MM.1S (cell line): ENCODE measurements around the gene KRT13.

Experiments used
- DNase-seq: peaks from one replicate; pipeline ENCODE4 v3.0.0-alpha.2; 2015
- H2AFZ ChIP-seq: fragments of 300-600 bp; sonication (generic); 2 replicates; pipeline ENCODE4 v1.6.0; 2016; ENCODE audit warnings: antibody characterized with exemption, low read length
- H3F3A ChIP-seq: fragments of 300-600 bp; sonication (generic); 2 replicates; pipeline ENCODE4 v1.6.1; 2016; ENCODE audit warnings: mild to moderate bottlenecking, antibody characterized with exemption, low read length, moderate library complexity, mixed read lengths; ENCODE audit not compliant: insufficient read depth
- H3K27ac ChIP-seq: fragments of 300-600 bp; sonication (generic); 2 replicates; pipeline ENCODE4 v1.5.1; 2016; ENCODE audit warnings: mild to moderate bottlenecking, low read length
- H3K27me3 ChIP-seq: fragments of 300-600 bp; sonication (generic); replicated peaks from 2 replicates; pipeline ENCODE4 v1.6.0; 2016; ENCODE audit warnings: low read length; ENCODE audit not compliant: insufficient read depth
- H3K36me3 ChIP-seq: fragments of 300-600 bp; sonication (generic); replicated peaks from 2 replicates; pipeline ENCODE4 v1.6.1; 2016; ENCODE audit warnings: mild to moderate bottlenecking, low read length, mixed read lengths; ENCODE audit not compliant: insufficient read depth
- H3K4me1 ChIP-seq: fragments of 300-600 bp; sonication (generic); 2 replicates; pipeline ENCODE4 v1.6.1; 2016; ENCODE audit warnings: low read length, mixed read lengths
- H3K4me2 ChIP-seq: fragments of 300-600 bp; sonication (generic); 2 replicates; pipeline ENCODE4 v1.6.0; 2016; ENCODE audit warnings: low read depth, low read length
- H3K4me3 ChIP-seq: fragments of 300-600 bp; sonication (generic); 2 replicates; pipeline ENCODE4 v1.5.1; 2016; ENCODE audit warnings: low read length, mixed read lengths
- H3K79me2 ChIP-seq: fragments of 300-600 bp; sonication (generic); 2 replicates; pipeline ENCODE4 v1.6.1; 2016; ENCODE audit warnings: mixed run types, low read length, mixed read lengths
- H3K9ac ChIP-seq: fragments of 300-600 bp; sonication (generic); 2 replicates; pipeline ENCODE4 v1.6.1; 2016; ENCODE audit warnings: low read length, mixed read lengths
- H3K9me2 ChIP-seq: fragments of 300-600 bp; sonication (generic); replicated peaks from 2 replicates; pipeline ENCODE4 v1.6.1; 2016; ENCODE audit warnings: mild to moderate bottlenecking, low read length, mixed read lengths; ENCODE audit not compliant: insufficient read depth
- H3K9me3 ChIP-seq: fragments of 300-600 bp; sonication (generic); replicated peaks from 2 replicates; pipeline ENCODE4 v1.6.1; 2016; ENCODE audit warnings: mild to moderate bottlenecking, low read length, mixed read lengths; ENCODE audit not compliant: insufficient read depth
- H4K20me1 ChIP-seq: fragments of 300-600 bp; sonication (generic); 2 replicates; pipeline ENCODE4 v1.6.1; 2016; ENCODE audit warnings: mild to moderate bottlenecking, low read length, moderate library complexity, mixed read lengths; ENCODE audit not compliant: insufficient read depth
- CTCF ChIP-seq: fragments of 300-600 bp; sonication (generic); IDR thresholded peaks from 2 replicates; pipeline ENCODE4 v1.5.1; 2016; ENCODE audit warnings: antibody characterized with exemption, low read length, mixed read lengths
- EZH2 ChIP-seq: fragments of 300-600 bp; sonication (generic); optimal IDR thresholded peaks from 2 replicates; pipeline ENCODE3; 2017; ENCODE audit warnings: low read depth, mild to moderate bottlenecking, antibody characterized with exemption, low read length, mixed read lengths
- EZH2phosphoT487 ChIP-seq: fragments of 300-600 bp; sonication (generic); IDR thresholded peaks from 2 replicates; pipeline ENCODE4 v1.6.1; 2018; ENCODE audit warnings: antibody characterized with exemption, low read length

KRT13 gene

GRCh38 chr17:41480136-41480535 is 25.3 kb downstream of the KRT13 start:
- no peak overlapping the region for H3K27ac ChIP-seq
- H3K4me2 ChIP-seq: no peak overlapping the region
- no peak overlapping the region for H3K4me3 ChIP-seq
- H3K79me2 ChIP-seq: no peaks in the 10 kb centered on the region
- no peaks in the 10 kb centered on the region for H3K4me1 ChIP-seq
- no peaks in the 10 kb centered on the region for H3K9me2 ChIP-seq
- no peaks in the 10 kb centered on the region for H4K20me1 ChIP-seq
- no peaks in the 10 kb centered on the region for H3K36me3 ChIP-seq
- H3K27me3 ChIP-seq: no peaks in the 10 kb centered on the region; the same call in 1 of the 2 replicates
- H3K9me3 ChIP-seq: no peaks in the 10 kb centered on the region
- no peak overlapping the region for H2AFZ ChIP-seq
- no peak for DNase-seq
- H3F3A ChIP-seq: no peaks in the 10 kb centered on the region
- H3K9ac ChIP-seq: no peak overlapping the region
- TF ChIP-seq CTCF (no peak), EZH2 (no peak), EZH2phosphoT487 (no peak)

GRCh38 chr17:41478237-41478636 is 27.2 kb downstream of the KRT13 start:
- no peak overlapping the region for H3K27ac ChIP-seq
- H3K9me2 ChIP-seq: no peaks in the 10 kb centered on the region
- no peaks in the 10 kb centered on the region for H3K36me3 ChIP-seq
- H2AFZ ChIP-seq: no peak overlapping the region
- no peaks in the 10 kb centered on the region for H3K9me3 ChIP-seq
- H3K4me2 ChIP-seq: no peak overlapping the region
- no peaks in the 10 kb centered on the region; the same call in 1 of the 2 replicates for H3K27me3 ChIP-seq
- TF ChIP-seq CTCF: no peak
- TF ChIP-seq EZH2phosphoT487: no peak
- no peak for TF ChIP-seq EZH2
- H3F3A ChIP-seq: no peaks in the 10 kb centered on the region
- no peaks in the 10 kb centered on the region for H3K4me1 ChIP-seq
- DNase-seq: no peak
- H3K79me2 ChIP-seq: no peaks in the 10 kb centered on the region
- H3K4me3 ChIP-seq: no peak overlapping the region
- no peak overlapping the region for H3K9ac ChIP-seq
- H4K20me1 ChIP-seq: no peaks in the 10 kb centered on the region

GRCh38 chr17:41476866-41477815 is 28.3 kb downstream of the KRT13 start:
- no peaks in the 10 kb centered on the region for H3K9me3 ChIP-seq
- H3K9me2 ChIP-seq: no peaks in the 10 kb centered on the region
- DNase-seq: no peak
- H3K4me1 ChIP-seq: no peaks in the 10 kb centered on the region
- H3K27ac ChIP-seq: no peak overlapping the region
- H3K9ac ChIP-seq: no peak overlapping the region
- H3K27me3 ChIP-seq: no peaks in the 10 kb centered on the region
- H3K79me2 ChIP-seq: no peaks in the 10 kb centered on the region
- H4K20me1 ChIP-seq: no peaks in the 10 kb centered on the region
- H3K4me2 ChIP-seq: no peak overlapping the region
- H3F3A ChIP-seq: no peaks in the 10 kb centered on the region
- H3K4me3 ChIP-seq: no peak overlapping the region
- no peak overlapping the region for H2AFZ ChIP-seq
- no peak for TF ChIP-seq EZH2
- no peak for TF ChIP-seq CTCF
- TF ChIP-seq EZH2phosphoT487: no peak
- no peaks in the 10 kb centered on the region for H3K36me3 ChIP-seq
